HepG2 (cell line): ENCODE data around the gene GDF2. TPM values are rescaled to one million over a fixed set of nuclear protein-coding genes. Genes with fewer than 3 reads are reported as not detected.

Experiments used
- ATAC-seq: fragments of 200-7000 bp; cut with Tn5 transposase; 3 replicates; pipeline ENCODE4 v1.9.1; 2020; ENCODE audit warnings: mild to moderate bottlenecking, moderate library complexity
- BruUV-seq: library from RNA; stranded (reverse); fragments of 400-500 nt; replicated peaks from 2 replicates; lab custom pipeline; 2021; lab: Mats Ljungman, UMichigan
- CTCF ChIA-PET: fragments of 300-600 bp; formaldehyde crosslinking; extraction: SDS; loops from one replicate; lab custom pipeline; 2021; ENCODE audit warnings: low total read pairs, inconsistent platforms, low intra/inter-chr PET ratio; lab: Yijun Ruan, JAX
- POLR2A ChIA-PET: fragments of 350-600 bp; sonication (Branson Sonifier 250); formaldehyde crosslinking; loops from one replicate; lab custom pipeline; 2020; ENCODE audit warnings: antibody characterized with exemption, inconsistent platforms; lab: Yijun Ruan, JAX
- DNase-seq: peaks from one replicate; pipeline ENCODE4 v3.0.0-alpha.2; 2015; ENCODE audit warnings: low spot score
- FAIRE-seq: peaks from 3 replicates; lab custom pipeline; 2011; peaks lifted over from hg19 to GRCh38; lab: Jason Lieb, UNC
- H2AFZ ChIP-seq: one replicate; pipeline ENCODE4 v1.6.1; 2011; ENCODE audit warnings: low read length, inconsistent platforms
- H3K27ac ChIP-seq: fragments of 300-600 bp; 3 replicates; pipeline ENCODE4 v1.8.0; 2011; ENCODE audit warnings: mixed run types, mild to moderate bottlenecking, mixed read lengths, low read length, inconsistent platforms; ENCODE audit not compliant: insufficient read depth; ENCODE audit errors: extremely low read length
- H3K27me3 ChIP-seq, 2 experiments: fragments of 200-600 bp in 1 of 2; 2 replicates in 1 of 2; 3 replicates in 1 of 2; pipeline versions ENCODE4 v1.6.0 to v1.8.0; 2011; ENCODE audit warnings: low read length in 2 of 2, mild to moderate bottlenecking in 2 of 2, moderate library complexity in 2 of 2, inconsistent platforms in 1 of 2; ENCODE audit not compliant: insufficient read depth in 2 of 2, control insufficient read depth in 1 of 2
- H3K36me3 ChIP-seq, 2 experiments: fragments of 200-600 bp in 1 of 2; replicated peaks in 1 of 2; 2 replicates in 1 of 2; 3 replicates in 1 of 2; pipeline versions ENCODE4 v1.5.1 to v1.8.0; 2011; ENCODE audit warnings: low read length in 2 of 2, inconsistent platforms in 1 of 2; ENCODE audit not compliant: insufficient read depth in 2 of 2, control insufficient read depth in 1 of 2
- H3K4me1 ChIP-seq: 2 replicates; pipeline ENCODE4 v1.5.1; 2012; ENCODE audit warnings: low read length, inconsistent platforms; ENCODE audit not compliant: insufficient read depth
- H3K4me2 ChIP-seq: 2 replicates; pipeline ENCODE4 v1.6.0; 2011; ENCODE audit warnings: low read depth, low read length, inconsistent platforms
- H3K4me3 ChIP-seq, 3 experiments: fragments of 200-600 bp in 1 of 3; sonication (generic), shearing (Covaris generic) in 1 of 3; replicated peaks in 1 of 3; 2 replicates each; pipeline ENCODE4 v1.5.1; 2011 to 2016; ENCODE audit warnings: low read length in 3 of 3, inconsistent platforms in 2 of 3, low read depth in 2 of 3, mild to moderate bottlenecking in 2 of 3, control low read depth in 1 of 3, mixed read lengths in 1 of 3; ENCODE audit not compliant: insufficient read depth in 1 of 3
- H3K79me2 ChIP-seq: one replicate; pipeline ENCODE4 v1.6.1; 2011; ENCODE audit warnings: low read length, inconsistent platforms; ENCODE audit not compliant: insufficient read depth
- H3K9ac ChIP-seq: 2 replicates; pipeline ENCODE4 v1.6.0; 2011; ENCODE audit warnings: mild to moderate bottlenecking, low read depth, low read length, inconsistent platforms; ENCODE audit not compliant: insufficient read depth
- H3K9me3 ChIP-seq: 2 replicates; pipeline ENCODE4 v1.5.1; 2012; ENCODE audit warnings: mild to moderate bottlenecking, low read length
- H4K20me1 ChIP-seq: 2 replicates; pipeline ENCODE4 v1.6.0; 2011; ENCODE audit warnings: inconsistent platforms, mild to moderate bottlenecking, low read length, moderate library complexity; ENCODE audit not compliant: insufficient read depth
- HNRNPUL1 ChIP-seq: fragments of 200-400 bp; formaldehyde crosslinking; IDR thresholded peaks from 2 replicates; pipeline ENCODE4 v1.6.1; 2017; ENCODE audit warnings: low read depth, mild to moderate bottlenecking, low read length, moderate library complexity
- IKZF1 ChIP-seq: fragments of 450-650 bp; IDR thresholded peaks from 2 replicates; pipeline ENCODE4 v1.7.1; 2016
- MAZ ChIP-seq, 2 experiments: sonication (generic) in 1 of 2; formaldehyde crosslinking in 1 of 2; IDR thresholded peaks; 2 replicates each; pipeline versions ENCODE4 v1.5.0 to v1.6.1; 2012 to 2020; ENCODE audit warnings: low read depth in 2 of 2, mild to moderate bottlenecking in 2 of 2, borderline replicate concordance in 1 of 2, improper control_type of control experiment in 1 of 2, low read length in 1 of 2, missing genetic modification reagents in 1 of 2, moderate library complexity in 1 of 2
- PHF21A ChIP-seq: sonication (generic); formaldehyde crosslinking; IDR thresholded peaks from 2 replicates; pipeline ENCODE4 v1.5.0; 2020; ENCODE audit warnings: mild to moderate bottlenecking, missing genetic modification reagents
- XRCC5 ChIP-seq: fragments of 200-400 bp; formaldehyde crosslinking; optimal IDR thresholded peaks from 2 replicates; pipeline ENCODE3; 2017; ENCODE audit warnings: mild to moderate bottlenecking, low read length
- ZNF432 ChIP-seq: sonication (generic); formaldehyde crosslinking; IDR thresholded peaks from 2 replicates; pipeline ENCODE4 v1.5.0; 2020; ENCODE audit warnings: missing genetic modification reagents, mild to moderate bottlenecking, borderline replicate concordance
- ZNF761 ChIP-seq: sonication (generic); formaldehyde crosslinking; conservative IDR thresholded peaks from 2 replicates; pipeline ENCODE4 v1.4.0; 2020; ENCODE audit warnings: mild to moderate bottlenecking, missing genetic modification reagents
- WGBS: methylation state at CpG from one replicate; pipeline ENCODE4 v1.1.6; 2017; ENCODE audit warnings: low lambda C conversion rate; 5-methylcytosine and 5-hydroxymethylcytosine counted together
- in situ Hi-C: cut with HindIII; loops from 2 replicates; pipeline ENCODE4 v1.10.0; 2017; ENCODE audit warnings: low pct_unique_long_range_greater_than_20kb; ENCODE audit not compliant: extremely low pct_ligation_motif_present
- intact Hi-C: fragments of 100-400 bp; cut with micrococcal nuclease; formaldehyde crosslinking; loops from one replicate; pipeline ENCODE4 v1.10.0; 2022; ENCODE audit not compliant: unreplicated experiment
- polyA plus RNA-seq, 8 experiments: library from polyadenylated mRNA; depleted of rRNA in 3 of 8; stranded (reverse) in 7 of 8; unstranded in 1 of 8; fragments of >200 nt; fragmentation: Illumina TruSeq in 4 of 8; extraction: Trizol in 4 of 8; gene quantifications; 2 replicates each; pipeline versions ENCODE4 v1.2.1 to v1.2.3, GENCODE V29; 2011 to 2016; ENCODE audit warnings: low read depth in 4 of 8, missing spikeins in 1 of 8, mixed read lengths in 1 of 8; ENCODE audit not compliant: insufficient read depth in 1 of 8
- total RNA-seq, 5 experiments: library from RNA; depleted of rRNA; stranded (reverse); fragments of >200 nt; fragmentation: Illumina TruSeq; extraction: Trizol; gene quantifications; 2 replicates each; pipeline ENCODE4 v1.2.3, GENCODE V29; 2016; ENCODE audit warnings: low read depth in 1 of 5
- TF ChIP-seq, protein P1 (sequence below): sonication (generic); formaldehyde crosslinking; IDR thresholded peaks from 2 replicates; pipeline ENCODE4 v1.4.0; 2020; ENCODE audit warnings: missing genetic modification reagents, borderline replicate concordance
- TF ChIP-seq, protein P2 (sequence below): sonication (generic); formaldehyde crosslinking; IDR thresholded peaks from 2 replicates; pipeline ENCODE4 v1.9.0; 2021; ENCODE audit warnings: missing genetic modification reagents, mild to moderate bottlenecking, borderline replicate concordance
- TF ChIP-seq, protein P3 (sequence below): sonication (generic); formaldehyde crosslinking; IDR thresholded peaks from 2 replicates; pipeline ENCODE4 v1.8.1; 2023; ENCODE audit warnings: missing genetic modification reagents, mild to moderate bottlenecking, borderline replicate concordance
- TF ChIP-seq, protein P4 (sequence below): sonication (generic); formaldehyde crosslinking; IDR thresholded peaks from 2 replicates; pipeline ENCODE4 v1.4.0; 2020; ENCODE audit warnings: missing genetic modification reagents, mild to moderate bottlenecking, borderline replicate concordance
- TF ChIP-seq, protein P5 (sequence below): sonication (generic); formaldehyde crosslinking; IDR thresholded peaks from 2 replicates; pipeline ENCODE4 v1.5.0; 2020; ENCODE audit warnings: missing genetic modification reagents
- TF ChIP-seq, protein P6 (sequence below): sonication (generic); formaldehyde crosslinking; IDR thresholded peaks from 2 replicates; pipeline ENCODE4 v1.5.0; 2020; ENCODE audit warnings: missing genetic modification reagents

GDF2 gene
- total and polyA plus RNA-seq, 2 of the 13 experiments (the other 11 are each of a cell fraction or from before 2014, with no cell fraction given): not detected

DNA sequence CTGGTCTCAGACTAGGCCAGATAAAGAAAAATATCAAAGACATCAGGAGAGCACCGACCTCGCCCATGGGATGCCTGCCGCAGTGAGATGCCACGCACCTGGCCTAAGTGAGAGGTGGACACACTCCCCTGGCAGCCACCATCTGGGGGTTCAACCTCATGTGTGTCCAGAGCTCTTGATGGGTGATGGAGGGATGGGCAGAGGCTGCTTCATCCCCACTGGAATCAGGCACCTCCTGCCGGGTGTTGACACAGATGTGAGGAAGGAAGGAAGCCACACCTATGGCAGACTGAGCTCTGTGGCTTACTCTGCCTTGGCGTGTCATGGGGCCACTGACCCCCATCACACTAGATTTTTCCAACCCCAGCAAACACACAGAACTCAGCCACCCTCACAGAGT lies 50.5 kb downstream of the GDF2 start (continued):
- TF ChIP-seq PHF21A: no peak

DNA sequence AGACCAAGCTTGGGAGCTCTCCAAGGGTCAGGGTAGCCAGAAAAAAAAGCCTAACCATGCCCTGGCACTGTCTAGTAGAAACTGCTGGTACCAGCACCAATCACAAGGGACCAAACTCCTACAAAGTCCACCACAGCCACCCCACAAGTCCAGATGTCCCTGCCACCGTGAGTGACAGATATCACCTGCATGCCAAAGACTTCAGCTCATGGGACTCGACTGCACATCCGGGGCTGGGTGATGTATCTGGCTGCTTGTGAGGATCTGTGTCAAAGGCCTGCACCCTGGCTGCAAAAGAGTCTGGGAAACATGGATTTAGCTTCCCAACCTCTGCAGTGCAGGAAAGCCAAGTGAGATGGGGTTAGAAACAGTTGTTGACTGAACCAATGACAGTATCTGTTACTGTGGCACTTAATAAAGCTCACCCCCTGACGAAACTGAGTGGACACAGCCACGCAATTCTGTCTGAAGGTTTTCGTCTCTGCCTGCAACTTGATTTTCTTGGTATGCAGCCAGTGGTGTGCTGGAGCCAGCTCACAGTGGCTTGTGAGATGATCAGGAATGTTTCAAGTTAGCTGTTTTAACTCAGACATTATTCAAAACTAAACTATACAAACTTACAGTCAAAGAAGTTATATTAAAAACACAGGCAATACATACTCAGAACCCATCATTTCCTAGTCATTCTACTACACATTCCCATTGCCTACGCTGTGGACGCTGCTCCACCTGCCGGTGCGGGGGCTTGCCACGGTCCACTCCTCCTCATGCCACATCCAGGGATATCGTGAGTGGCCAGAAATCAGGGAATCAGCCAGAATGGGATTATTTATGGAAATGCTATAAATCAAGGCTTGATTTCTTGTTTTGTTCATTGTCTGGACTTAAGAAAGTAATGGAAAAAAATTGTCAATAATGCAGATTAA lies 52.6 kb downstream of the GDF2 start:
- BruUV-seq: no TSS peak
- Histone ChIP-seq H3K9ac (no peak overlapping the region), H2AFZ (no peak overlapping the region), H3K36me3 (no peaks in the 10 kb centered on the region), H4K20me1 (no peaks in the 10 kb centered on the region), H3K4me3 (no peak overlapping the region), H3K27me3 (peaks cover under 1 to 2% of the 10 kb centered on the region in 2 experiments; a peak in 2 of 5 replicates), H3K27ac (no peak overlapping the region), H3K4me2 (no peak overlapping the region), H3K79me2 (no peaks in the 10 kb centered on the region), H3K9me3 (no peaks in the 10 kb centered on the region), H3K4me1 (peaks cover 2% of the 10 kb centered on the region; the same call in 1 of the 2 replicates)
- DNase-seq (no peak), ATAC-seq (no peak), FAIRE-seq (no peak)
- CTCF ChIA-PET: no interaction called here
- WGBS: 58% methylated on average over 8 of the region's 12 CpGs
- POLR2A ChIA-PET: no interaction called here
- in situ Hi-C loops (no loop called here), intact Hi-C loops (no loop called here)
- TF ChIP-seq XRCC5 (no peak), HNRNPUL1 (no peak), IKZF1 (no peak), ZNF761 (CRISPR knock-in tag) (no peak), MAZ (IDR thresholded peaks at IDR 0.05; ENCODE audit: borderline replicate concordance, low read depth, low read length) (no peak), MAZ (CRISPR knock-in tag; IDR thresholded peaks at IDR 0.05; ENCODE audit: low read depth) (no peak), ZNF432 (CRISPR knock-in tag) (no peak)
- TF ChIP-seq, protein P1, sequence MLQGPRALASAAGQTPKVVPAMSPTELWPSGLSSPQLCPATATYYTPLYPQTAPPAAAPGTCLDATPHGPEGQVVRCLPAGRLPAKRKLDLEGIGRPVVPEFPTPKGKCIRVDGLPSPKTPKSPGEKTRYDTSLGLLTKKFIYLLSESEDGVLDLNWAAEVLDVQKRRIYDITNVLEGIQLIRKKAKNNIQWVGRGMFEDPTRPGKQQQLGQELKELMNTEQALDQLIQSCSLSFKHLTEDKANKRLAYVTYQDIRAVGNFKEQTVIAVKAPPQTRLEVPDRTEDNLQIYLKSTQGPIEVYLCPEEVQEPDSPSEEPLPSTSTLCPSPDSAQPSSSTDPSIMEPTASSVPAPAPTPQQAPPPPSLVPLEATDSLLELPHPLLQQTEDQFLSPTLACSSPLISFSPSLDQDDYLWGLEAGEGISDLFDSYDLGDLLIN (CRISPR knock-in tag): no peak
- TF ChIP-seq, protein P2, sequence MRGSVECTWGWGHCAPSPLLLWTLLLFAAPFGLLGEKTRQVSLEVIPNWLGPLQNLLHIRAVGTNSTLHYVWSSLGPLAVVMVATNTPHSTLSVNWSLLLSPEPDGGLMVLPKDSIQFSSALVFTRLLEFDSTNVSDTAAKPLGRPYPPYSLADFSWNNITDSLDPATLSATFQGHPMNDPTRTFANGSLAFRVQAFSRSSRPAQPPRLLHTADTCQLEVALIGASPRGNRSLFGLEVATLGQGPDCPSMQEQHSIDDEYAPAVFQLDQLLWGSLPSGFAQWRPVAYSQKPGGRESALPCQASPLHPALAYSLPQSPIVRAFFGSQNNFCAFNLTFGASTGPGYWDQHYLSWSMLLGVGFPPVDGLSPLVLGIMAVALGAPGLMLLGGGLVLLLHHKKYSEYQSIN: no peak
- TF ChIP-seq, protein P3, sequence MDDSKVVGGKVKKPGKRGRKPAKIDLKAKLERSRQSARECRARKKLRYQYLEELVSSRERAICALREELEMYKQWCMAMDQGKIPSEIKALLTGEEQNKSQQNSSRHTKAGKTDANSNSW: no peak
- TF ChIP-seq, protein P4, sequence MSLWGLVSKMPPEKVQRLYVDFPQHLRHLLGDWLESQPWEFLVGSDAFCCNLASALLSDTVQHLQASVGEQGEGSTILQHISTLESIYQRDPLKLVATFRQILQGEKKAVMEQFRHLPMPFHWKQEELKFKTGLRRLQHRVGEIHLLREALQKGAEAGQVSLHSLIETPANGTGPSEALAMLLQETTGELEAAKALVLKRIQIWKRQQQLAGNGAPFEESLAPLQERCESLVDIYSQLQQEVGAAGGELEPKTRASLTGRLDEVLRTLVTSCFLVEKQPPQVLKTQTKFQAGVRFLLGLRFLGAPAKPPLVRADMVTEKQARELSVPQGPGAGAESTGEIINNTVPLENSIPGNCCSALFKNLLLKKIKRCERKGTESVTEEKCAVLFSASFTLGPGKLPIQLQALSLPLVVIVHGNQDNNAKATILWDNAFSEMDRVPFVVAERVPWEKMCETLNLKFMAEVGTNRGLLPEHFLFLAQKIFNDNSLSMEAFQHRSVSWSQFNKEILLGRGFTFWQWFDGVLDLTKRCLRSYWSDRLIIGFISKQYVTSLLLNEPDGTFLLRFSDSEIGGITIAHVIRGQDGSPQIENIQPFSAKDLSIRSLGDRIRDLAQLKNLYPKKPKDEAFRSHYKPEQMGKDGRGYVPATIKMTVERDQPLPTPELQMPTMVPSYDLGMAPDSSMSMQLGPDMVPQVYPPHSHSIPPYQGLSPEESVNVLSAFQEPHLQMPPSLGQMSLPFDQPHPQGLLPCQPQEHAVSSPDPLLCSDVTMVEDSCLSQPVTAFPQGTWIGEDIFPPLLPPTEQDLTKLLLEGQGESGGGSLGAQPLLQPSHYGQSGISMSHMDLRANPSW (CRISPR knock-in tag): no peak
- TF ChIP-seq, protein P5, sequence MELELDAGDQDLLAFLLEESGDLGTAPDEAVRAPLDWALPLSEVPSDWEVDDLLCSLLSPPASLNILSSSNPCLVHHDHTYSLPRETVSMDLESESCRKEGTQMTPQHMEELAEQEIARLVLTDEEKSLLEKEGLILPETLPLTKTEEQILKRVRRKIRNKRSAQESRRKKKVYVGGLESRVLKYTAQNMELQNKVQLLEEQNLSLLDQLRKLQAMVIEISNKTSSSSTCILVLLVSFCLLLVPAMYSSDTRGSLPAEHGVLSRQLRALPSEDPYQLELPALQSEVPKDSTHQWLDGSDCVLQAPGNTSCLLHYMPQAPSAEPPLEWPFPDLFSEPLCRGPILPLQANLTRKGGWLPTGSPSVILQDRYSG: no peak
- TF ChIP-seq, protein P6, sequence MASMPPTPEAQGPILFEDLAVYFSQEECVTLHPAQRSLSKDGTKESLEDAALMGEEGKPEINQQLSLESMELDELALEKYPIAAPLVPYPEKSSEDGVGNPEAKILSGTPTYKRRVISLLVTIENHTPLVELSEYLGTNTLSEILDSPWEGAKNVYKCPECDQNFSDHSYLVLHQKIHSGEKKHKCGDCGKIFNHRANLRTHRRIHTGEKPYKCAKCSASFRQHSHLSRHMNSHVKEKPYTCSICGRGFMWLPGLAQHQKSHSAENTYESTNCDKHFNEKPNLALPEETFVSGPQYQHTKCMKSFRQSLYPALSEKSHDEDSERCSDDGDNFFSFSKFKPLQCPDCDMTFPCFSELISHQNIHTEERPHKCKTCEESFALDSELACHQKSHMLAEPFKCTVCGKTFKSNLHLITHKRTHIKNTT (CRISPR knock-in tag): no peak
